ENCODE results near the gene MYO9A.

DNA sequence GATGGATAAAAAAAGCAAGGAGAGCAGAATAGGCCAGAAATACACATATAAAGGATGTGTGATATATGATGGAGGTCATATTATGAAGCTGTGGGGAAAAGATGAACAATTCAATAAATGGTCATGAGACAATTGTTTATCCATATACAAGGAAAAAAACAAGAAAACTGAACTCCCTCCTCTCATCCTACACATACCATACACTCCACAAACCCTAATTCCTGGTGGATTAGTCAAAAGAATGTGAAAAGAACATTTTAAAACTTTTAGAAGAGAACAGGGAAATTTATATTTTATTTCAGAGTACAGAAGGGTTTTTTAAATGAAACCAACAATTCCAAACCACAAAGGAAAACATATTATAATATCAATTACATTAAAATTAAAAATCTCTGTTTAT, 342.1 kb downstream of the MYO9A start:
- TF ChIP-seq GATA2 (IDR thresholded peaks at IDR 0.05; ENCODE audit: low read depth, low read length) = no peak
- no peak for TF ChIP-seq GATA3 (IDR thresholded peaks at IDR 0.05; ENCODE audit: low read depth, low read length)

Measured in SH-SY5Y (cell line).